Mammary epithelial cell (primary cell): ENCODE measurements around the gene JAG1.
"Not testable (repeated sequence)": the region's sequence is repeated elsewhere in the genome, so short reads cannot be mapped to it uniquely, and the experiment has no call there.

ENCODE experiments used
- CTCF ChIP-seq, 2 donors: IDR thresholded peaks in 1 of 2; conservative IDR thresholded peaks in 1 of 2; 2 replicates each; pipeline ENCODE4 v1.5.1; 2011 to 2012; ENCODE audit warnings: inconsistent platforms in 2 of 2, low read length in 2 of 2, mild to moderate bottlenecking in 2 of 2, control low read depth in 1 of 2, low read depth in 1 of 2; ENCODE audit not compliant: insufficient read depth in 1 of 2; ENCODE audit errors: extremely low read depth in 1 of 2
- EZH2 ChIP-seq: IDR thresholded peaks from 2 replicates; pipeline ENCODE4 v1.6.1; 2012; ENCODE audit warnings: low read length, inconsistent platforms, borderline replicate concordance

- TF ChIP-seq CTCF (conservative IDR thresholded peaks at IDR 0.05 in 1 of 2, IDR thresholded peaks at IDR 0.05 in 1 of 2; ENCODE audit: extremely low read depth in 1 of 2, insufficient read depth in 1 of 2, low read depth in 1 of 2, low read length in 2 of 2); EZH2: not testable (repeated sequence)
Measured at GRCh38 chr20:10617549-10618133, 56.2 kb downstream of the JAG1 start.
